ENCODE results near the gene MAN1C1. TPM values are rescaled to one million over a fixed set of nuclear protein-coding genes. Genes with fewer than 3 reads are reported as not detected.

MAN1C1 gene
- total and polyA plus RNA-seq, 8 donors: 4.3 to 33.9 (median 6.1) TPM

- WGBS, 5 donors: 57 to 65% (median 61%) methylated on average over 13 of the region's 13 CpGs
- intact Hi-C loops (cut with DNase I; ENCODE audit: low total_unique reads): no loop called here
Observed at GRCh38 chr1:25765923-25766589, 149.5 kb downstream of the MAN1C1 start.

GRCh38 chr1:25766721-25767436 is 150.3 kb downstream of the MAN1C1 start:
- WGBS, 5 donors: 34 to 67% (median 42%) methylated on average over 5 to 13 of the region's 13 CpGs
- H3K4me1 ChIP-seq: peaks cover 23 to 43% (median 32%) of the 10 kb centered on the region in 4 donors
- intact Hi-C loops (cut with DNase I; ENCODE audit: low total_unique reads): no loop called here
- no peak overlapping the region for H3K4me3 ChIP-seq
- H3K27me3 ChIP-seq: no peaks in the 10 kb centered on the region
- DNase-seq: peak in 1 of 2 donors; percentile 92
- TF ChIP-seq POLR2AphosphoS5 (IDR thresholded peaks at IDR 0.05) (peak in 1 of 3 donors; percentile 59), POLR2A (IDR thresholded peaks at IDR 0.05) (no peak)
- H3K27ac ChIP-seq: peak overlapping the region in 4 of 5 donors; percentile 0 to 59 (median 34)
- no peaks in the 10 kb centered on the region for H3K9me3 ChIP-seq
- peaks cover 0 to 14% (median 8%) of the 10 kb centered on the region in 4 donors for H3K36me3 ChIP-seq

More at GRCh38 chr1:25765923-25766589, 149.5 kb downstream of the MAN1C1 start:
- Histone ChIP-seq H3K36me3 (peaks cover 0 to 11% (median 8%) of the 10 kb centered on the region in 4 donors), H3K4me1 (peaks cover 15 to 35% (median 24%) of the 10 kb centered on the region in 4 donors), H3K27ac (peak overlapping the region; percentile 0 to 59 (median 30)), H3K4me3 (no peak overlapping the region), H3K9me3 (no peaks in the 10 kb centered on the region), H3K27me3 (no peaks in the 10 kb centered on the region)
- TF ChIP-seq CTCF (IDR thresholded peaks at IDR 0.05) (no peak), POLR2AphosphoS5 (IDR thresholded peaks at IDR 0.05) (no peak), EP300 (IDR thresholded peaks at IDR 0.05) (no peak), POLR2A (IDR thresholded peaks at IDR 0.05) (no peak)
- DNase-seq: no peak

GRCh38 chr1:25767437-25767770 is 150.8 kb downstream of the MAN1C1 start:
- TF ChIP-seq POLR2AphosphoS5 (IDR thresholded peaks at IDR 0.05) (no peak), POLR2A (IDR thresholded peaks at IDR 0.05) (no peak), EP300 (IDR thresholded peaks at IDR 0.05) (no peak), CTCF (IDR thresholded peaks at IDR 0.05) (no peak)

GRCh38 chr1:25768999-25769398 is 152.4 kb downstream of the MAN1C1 start:
- Histone ChIP-seq H3K9me3 (no peaks in the 10 kb centered on the region), H3K4me3 (no peak overlapping the region), H3K27me3 (no peaks in the 10 kb centered on the region), H3K36me3 (peaks cover 0 to 17% (median 6%) of the 10 kb centered on the region in 4 donors), H3K27ac (no peak overlapping the region), H3K4me1 (peaks cover 44 to 65% (median 52%) of the 10 kb centered on the region in 4 donors)
- no peak for DNase-seq
- TF ChIP-seq POLR2AphosphoS5 (IDR thresholded peaks at IDR 0.05) (no peak), CTCF (IDR thresholded peaks at IDR 0.05) (no peak)
- 88 to 100% (median 93%) methylated on average over 2 of the region's 2 CpGs for WGBS, 5 donors
- intact Hi-C loops (cut with DNase I; ENCODE audit: low total_unique reads): no loop called here

More at GRCh38 chr1:25767437-25767770, 150.8 kb downstream of the MAN1C1 start:
- intact Hi-C loops (cut with DNase I; ENCODE audit: low total_unique reads): no loop called here
- H3K36me3 ChIP-seq: peaks cover 0 to 19% (median 11%) of the 10 kb centered on the region in 4 donors
- no peak overlapping the region for H3K4me3 ChIP-seq
- peak overlapping the region in 1 of 5 donors; percentile 30 for H3K27ac ChIP-seq
- peaks cover 29 to 49% (median 37%) of the 10 kb centered on the region in 4 donors for H3K4me1 ChIP-seq
- H3K9me3 ChIP-seq: no peaks in the 10 kb centered on the region
- DNase-seq: no peak
- H3K27me3 ChIP-seq: no peaks in the 10 kb centered on the region
